WI38 (cell line): ENCODE data around the gene GRIK5.
A peak's percentile ranks its signal among the peaks of the same experiment; 100 is the strongest.

ENCODE experiments used
- H3K4me3 ChIP-seq: 2 replicates; pipeline ENCODE4 v1.5.1; 2011; ENCODE audit warnings: low read depth, mild to moderate bottlenecking, control low read depth, low read length
- CTCF ChIP-seq: IDR thresholded peaks from 2 replicates; pipeline ENCODE4 v1.5.1; 2012; ENCODE audit warnings: low read depth, mild to moderate bottlenecking, control low read depth, low read length

Gene GRIK5

GRCh38 chr19:42081584-42082203 lies 11.7 kb upstream of the GRIK5 start:
- peak; percentile 69 for TF ChIP-seq CTCF
- no peak overlapping the region for H3K4me3 ChIP-seq

- no peak for TF ChIP-seq CTCF
- H3K4me3 ChIP-seq = no peak overlapping the region
These were observed 10.9 kb upstream of the GRIK5 start for GRCh38 chr19:42080764-42081375.

- no peak overlapping the region for H3K4me3 ChIP-seq
- TF ChIP-seq CTCF = no peak
These were observed 10.1 kb upstream of the GRIK5 start for GRCh38 chr19:42079886-42080763.

- no peak for TF ChIP-seq CTCF
- no peak overlapping the region for H3K4me3 ChIP-seq
These were observed 9.3 kb upstream of the GRIK5 start for GRCh38 chr19:42079276-42079669.

GRCh38 chr19:42078538-42079275 lies 8.7 kb upstream of the GRIK5 start:
- no peak for TF ChIP-seq CTCF
- no peak overlapping the region for H3K4me3 ChIP-seq

- TF ChIP-seq CTCF = no peak
These were observed 8.1 kb upstream of the GRIK5 start for GRCh38 chr19:42078058-42078457.

More at GRCh38 chr19:42078058-42078457, 8.1 kb upstream of the GRIK5 start:
- H3K4me3 ChIP-seq = peak overlapping the region; percentile 76; the same call in 1 of the 2 replicates
